Measurements from ENCODE around the gene GEMIN2.
"Not testable (repeated sequence)": the region's sequence is repeated elsewhere in the genome, so short reads cannot be mapped to it uniquely, and the experiment has no call there.

Gene GEMIN2

GRCh38 chr14:39173198-39173597, 59.1 kb downstream of the GEMIN2 start:
- no peak for DNase-seq
- intact Hi-C loops (cut with DNase I): no loop called here

GRCh38 chr14:39174560-39175444, 60.7 kb downstream of the GEMIN2 start, which contains the start of gene PNN:
Gene PNN (plus strand): TSS chr14:39175254. CDS start chr14:39175280, 26 bp downstream.
- peak; percentile 95 to 99 (median 98) for DNase-seq
- intact Hi-C loops (cut with DNase I): loop anchor here (2.0 kb wide), 2 partner anchors 92 to 258 kb away; partner anchors contain the start of gene FBXO33

GRCh38 chr14:39175445-39176262, 61.5 kb downstream of the GEMIN2 start:
- peak in 4 of 42 donors; percentile 15 to 38 (median 29) for DNase-seq
- intact Hi-C loops (cut with DNase I): loop anchor here (2.0 kb wide), 2 partner anchors 91 to 257 kb away; partner anchors contain the start of gene FBXO33

- DNase-seq: no peak
- intact Hi-C loops (cut with DNase I): no loop called here
Observed at GRCh38 chr14:39176263-39177167, 62.4 kb downstream of the GEMIN2 start.

- DNase-seq: no peak
- intact Hi-C loops (cut with DNase I): no loop called here
Observed at GRCh38 chr14:39177168-39177545, 63.0 kb downstream of the GEMIN2 start.

- intact Hi-C loops (cut with DNase I): no loop called here
- DNase-seq: no peak
Observed at GRCh38 chr14:39179042-39179441, 64.9 kb downstream of the GEMIN2 start.

- no peak for DNase-seq
- intact Hi-C loops (cut with DNase I): no loop called here
Observed at GRCh38 chr14:39180553-39180952, 66.4 kb downstream of the GEMIN2 start.

GRCh38 chr14:39181026-39181692, 67.0 kb downstream of the GEMIN2 start:
- no peak for DNase-seq
- intact Hi-C loops (cut with DNase I): no loop called here

GRCh38 chr14:39181693-39182047, 67.5 kb downstream of the GEMIN2 start:
- intact Hi-C loops (cut with DNase I): no loop called here
- DNase-seq: no peak

GRCh38 chr14:39182770-39183684, 68.9 kb downstream of the GEMIN2 start:
- intact Hi-C loops (cut with DNase I): no loop called here
- DNase-seq: no peak

- intact Hi-C loops (cut with DNase I); DNase-seq: not testable (repeated sequence)
Observed at GRCh38 chr14:39183685-39184003, 69.5 kb downstream of the GEMIN2 start.

- intact Hi-C loops (cut with DNase I): no loop called here
- no peak for DNase-seq
Observed at GRCh38 chr14:39184628-39185255, 70.6 kb downstream of the GEMIN2 start.

- intact Hi-C loops (cut with DNase I): no loop called here
- DNase-seq: no peak
Observed at GRCh38 chr14:39185256-39186049, 71.3 kb downstream of the GEMIN2 start.
